Fibroblast of upper back skin (primary cell): ENCODE results near the gene TSC2.
"Not testable (repeated sequence)": the region's sequence is repeated elsewhere in the genome, so short reads cannot be mapped to it uniquely, and the experiment has no call there.

ENCODE experiments used
- DNase-seq: peaks from one replicate; pipeline ENCODE4 v3.0.0-alpha.2; 2013

TSC2 gene

DNA sequence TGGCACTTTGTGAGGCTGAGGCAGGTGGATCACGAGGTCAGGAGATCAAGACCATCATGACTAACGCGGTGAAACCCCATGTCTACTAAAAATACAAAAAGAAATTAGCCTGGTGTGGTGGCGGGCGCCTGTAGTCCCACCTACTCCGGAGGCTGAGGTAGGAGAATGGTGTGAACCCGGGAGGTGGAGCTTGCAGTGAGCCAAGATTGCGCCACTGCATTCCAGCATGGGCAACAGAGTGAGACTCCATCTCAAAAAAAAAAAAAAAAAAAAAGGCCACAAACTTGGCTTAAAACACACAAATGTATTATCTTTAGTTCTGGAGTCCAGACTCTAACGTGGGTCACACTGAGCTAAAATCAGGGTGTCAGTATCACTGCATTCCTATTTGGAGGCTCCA is 36.1 kb upstream of the TSC2 start:
- not testable (repeated sequence) for DNase-seq

DNA sequence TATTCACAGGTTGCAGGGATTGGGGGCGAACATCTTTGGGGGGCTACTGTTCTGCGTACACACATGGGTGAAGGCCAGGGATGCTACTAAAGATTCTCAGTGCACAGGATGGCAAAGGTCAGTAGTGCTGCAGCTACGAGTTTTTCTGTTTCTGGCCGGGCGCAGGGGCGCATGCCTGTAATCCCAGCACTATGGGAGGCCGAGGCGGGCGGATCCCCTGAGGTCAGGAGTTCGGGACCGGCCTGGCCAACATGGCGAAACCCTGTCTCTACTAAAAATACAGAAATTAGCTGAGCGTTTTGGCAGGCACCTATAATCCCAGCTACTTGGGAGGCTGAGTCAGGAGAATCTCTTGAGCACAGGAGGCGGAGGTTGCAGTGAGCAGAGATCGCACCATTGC is 34.3 kb upstream of the TSC2 start:
- no peak for DNase-seq

DNA sequence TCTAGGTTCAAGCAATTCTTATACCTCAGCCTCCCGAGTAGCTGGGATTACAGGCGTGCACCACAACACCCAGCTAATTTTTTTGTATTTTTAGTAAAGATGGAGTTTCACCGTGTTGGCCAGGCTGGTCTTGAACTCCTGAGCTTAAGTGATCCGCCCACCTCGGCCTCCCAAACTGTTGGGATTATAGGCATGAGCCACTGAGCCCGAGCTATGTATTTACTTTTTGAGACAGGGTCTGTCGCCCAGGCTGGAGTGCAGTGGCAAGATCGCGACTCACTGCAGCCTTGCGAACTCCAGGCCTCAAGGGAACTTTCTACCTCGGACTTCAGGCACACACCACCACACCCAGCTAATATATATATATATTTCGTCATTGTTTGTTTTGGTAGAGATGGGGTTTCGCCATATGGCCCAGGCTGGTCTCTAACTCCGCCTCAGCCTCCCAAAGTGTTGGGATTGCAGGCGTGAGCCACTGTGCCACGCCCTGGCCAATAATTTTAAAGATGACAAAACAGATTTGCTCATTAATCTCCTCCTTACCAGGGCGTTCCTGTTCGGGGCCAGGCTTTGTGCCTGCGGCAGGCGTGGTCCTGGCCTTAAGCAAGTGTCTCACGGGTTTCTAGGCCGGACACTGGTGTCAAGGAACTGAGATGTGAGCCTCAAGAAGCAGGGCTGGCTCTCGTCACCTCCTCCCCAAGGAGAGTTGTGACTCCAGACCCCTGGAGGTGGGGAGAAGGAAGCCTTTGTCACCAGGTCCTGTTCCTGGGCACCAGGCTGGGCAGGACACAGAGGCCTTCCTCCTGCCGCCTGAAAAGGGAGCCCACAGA is 32.5 kb upstream of the TSC2 start:
- no peak for DNase-seq

DNA sequence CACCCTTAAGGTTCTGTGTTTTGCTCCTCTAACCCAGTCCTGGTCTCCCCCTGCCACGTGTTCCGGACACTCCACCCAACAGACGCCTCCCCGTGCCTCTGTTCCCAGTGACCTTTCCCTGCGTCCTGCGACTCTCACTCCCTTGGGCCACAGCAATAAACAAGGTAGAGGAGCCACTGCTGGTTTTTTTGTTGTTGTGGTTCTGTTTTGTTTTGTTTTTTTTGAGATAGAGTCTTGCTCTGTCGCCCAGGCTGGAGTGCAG is 31.9 kb upstream of the TSC2 start:
- DNase-seq: no peak

DNA sequence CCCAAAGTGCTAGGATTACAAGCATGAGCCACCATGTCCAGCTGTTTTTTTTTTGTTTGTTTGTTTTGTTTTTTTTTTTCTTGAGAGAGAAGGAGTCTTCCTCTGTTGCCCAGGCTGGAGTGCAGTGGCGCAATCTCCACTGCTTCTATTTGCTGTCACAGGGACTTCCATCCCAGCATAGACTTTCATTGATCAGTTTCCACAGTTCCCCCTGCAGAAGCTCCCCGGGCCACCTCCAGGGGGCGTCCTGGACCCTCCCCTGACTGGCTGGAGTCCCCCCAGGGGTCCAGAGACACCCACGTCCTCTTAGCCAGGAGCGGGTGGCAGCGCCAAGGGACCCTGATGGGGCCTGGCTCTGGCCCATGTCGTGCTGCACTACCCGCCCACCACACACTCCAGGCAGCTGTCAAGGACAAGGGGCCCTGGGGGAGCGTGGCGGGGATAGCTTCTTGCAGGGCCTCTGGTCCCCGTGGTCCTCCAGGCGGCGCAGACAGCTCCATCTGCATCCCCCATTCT is 31.3 kb upstream of the TSC2 start:
- no peak for DNase-seq

DNA sequence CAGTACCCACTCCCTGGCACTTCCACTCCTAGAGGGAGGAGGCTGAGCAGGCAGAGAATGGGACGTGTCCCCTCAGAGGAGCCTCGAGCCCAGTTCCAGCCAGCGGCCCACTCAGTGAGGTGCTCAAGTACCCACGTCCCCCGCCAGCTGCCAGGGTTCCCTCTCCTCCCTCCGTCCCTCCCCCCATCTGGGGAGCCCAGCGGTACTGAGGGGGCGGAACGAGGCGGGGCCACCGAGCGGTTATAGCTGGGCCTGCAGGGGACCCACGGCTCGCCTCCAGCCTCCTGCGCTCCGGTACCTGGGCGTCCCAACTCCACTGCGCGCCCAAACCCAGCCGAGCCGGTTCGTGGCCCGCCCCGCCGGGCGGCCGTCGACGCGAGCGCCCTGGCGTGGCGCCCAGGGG is 28.3 kb upstream of the TSC2 start, which contains the start of gene NPW:
NPW (plus strand) TSS at position 268 of the 403 bp plus-strand sequence.
- DNase-seq: no peak

DNA sequence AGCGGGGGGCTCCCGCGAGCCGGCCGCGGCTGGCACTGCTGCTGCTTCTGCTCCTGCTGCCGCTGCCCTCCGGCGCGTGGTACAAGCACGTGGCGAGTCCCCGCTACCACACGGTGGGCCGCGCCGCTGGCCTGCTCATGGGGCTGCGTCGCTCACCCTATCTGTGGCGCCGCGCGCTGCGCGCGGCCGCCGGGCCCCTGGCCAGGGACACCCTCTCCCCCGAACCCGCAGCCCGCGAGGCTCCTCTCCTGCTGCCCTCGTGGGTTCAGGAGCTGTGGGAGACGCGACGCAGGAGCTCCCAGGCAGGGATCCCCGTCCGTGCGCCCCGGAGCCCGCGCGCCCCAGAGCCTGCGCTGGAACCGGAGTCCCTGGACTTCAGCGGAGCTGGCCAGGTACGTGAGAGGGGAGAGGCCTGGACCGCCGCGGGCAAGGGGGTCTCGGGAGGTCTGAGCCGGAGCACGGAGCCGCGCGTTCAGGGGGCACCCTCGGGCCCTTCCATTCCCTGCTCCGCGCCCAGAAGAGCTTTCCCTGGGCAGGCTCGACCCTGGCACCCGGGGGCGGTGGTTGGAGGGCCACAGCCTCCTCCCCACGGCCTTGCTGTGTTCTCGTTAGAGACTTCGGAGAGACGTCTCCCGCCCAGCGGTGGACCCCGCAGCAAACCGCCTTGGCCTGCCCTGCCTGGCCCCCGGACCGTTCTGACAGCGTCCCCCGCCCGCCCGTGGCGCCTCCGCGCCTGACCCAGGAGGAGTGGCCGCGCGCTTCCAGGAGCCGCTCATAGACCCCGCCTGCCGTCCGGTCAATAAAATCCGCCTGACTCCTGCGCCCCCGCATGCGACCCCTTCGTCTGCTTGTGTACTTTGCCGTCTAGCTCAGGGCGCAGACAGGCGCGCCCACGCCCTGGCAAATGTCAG is 27.6 kb upstream of the TSC2 start:
- DNase-seq: no peak

DNA sequence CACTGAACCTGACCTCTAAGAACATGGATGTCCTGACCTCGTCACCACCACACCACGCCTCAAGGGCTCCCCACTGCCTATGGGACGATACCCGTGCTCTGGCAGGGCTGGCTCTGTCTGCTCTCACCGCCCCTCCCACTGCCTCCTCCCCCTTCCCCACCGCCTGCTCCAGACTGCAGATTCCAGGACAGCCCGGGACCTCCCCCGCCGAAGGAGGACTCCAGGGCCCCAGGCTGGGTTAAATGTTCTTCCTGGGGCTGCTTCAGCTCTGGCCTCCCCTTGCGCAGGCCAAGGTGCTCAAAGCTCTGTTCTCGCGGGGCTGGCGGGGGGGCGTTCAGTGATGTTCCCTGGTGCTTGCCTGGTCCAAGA is 25.1 kb upstream of the TSC2 start:
- DNase-seq: peak; percentile 49

DNA sequence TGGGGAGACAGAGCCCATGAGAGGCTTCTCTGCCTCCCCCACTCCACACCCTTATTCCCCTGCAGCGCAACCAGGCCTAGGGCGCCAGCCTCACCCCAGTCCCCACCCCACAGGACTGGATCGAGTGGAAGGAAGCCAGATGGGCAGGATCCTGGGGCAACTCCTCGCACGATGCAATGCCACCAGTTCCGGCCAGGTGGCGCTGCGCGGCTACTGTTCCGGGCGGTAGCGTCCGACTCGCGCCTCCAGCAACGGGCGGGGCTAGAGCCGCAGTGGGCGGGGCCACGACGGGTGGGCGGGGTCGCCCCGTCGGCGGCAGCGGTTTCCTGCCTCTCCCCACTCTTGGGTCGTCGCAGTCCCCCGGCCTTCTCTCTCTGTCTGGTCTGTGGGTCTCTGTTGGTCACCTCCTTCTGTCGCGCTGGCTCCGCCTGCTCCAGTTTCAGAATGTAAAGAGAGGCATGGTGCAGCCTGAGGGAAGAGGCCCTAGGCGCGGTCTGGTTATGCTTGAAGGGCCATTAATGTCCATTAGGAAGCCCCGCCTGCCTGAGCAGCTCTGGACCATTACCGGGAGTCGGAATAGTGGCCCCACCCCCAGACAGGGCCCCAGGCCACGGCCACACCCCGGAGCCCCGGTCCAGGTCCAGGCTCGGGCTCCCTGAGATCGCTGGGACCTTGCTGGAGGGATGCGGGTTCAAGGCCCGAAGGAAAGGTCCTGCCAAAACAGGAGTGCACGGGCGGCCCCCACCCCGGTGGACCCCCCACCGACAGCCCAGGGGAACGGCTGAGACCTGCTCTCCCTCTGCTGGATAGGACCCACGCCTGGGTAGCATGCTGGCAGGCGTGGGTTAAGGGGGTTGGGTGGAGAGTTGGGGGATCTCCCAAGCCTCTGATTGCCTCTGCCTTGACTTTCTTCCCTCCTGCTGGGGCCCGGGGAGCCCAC is 24.4 kb upstream of the TSC2 start:
- DNase-seq: peak; percentile 82

DNA sequence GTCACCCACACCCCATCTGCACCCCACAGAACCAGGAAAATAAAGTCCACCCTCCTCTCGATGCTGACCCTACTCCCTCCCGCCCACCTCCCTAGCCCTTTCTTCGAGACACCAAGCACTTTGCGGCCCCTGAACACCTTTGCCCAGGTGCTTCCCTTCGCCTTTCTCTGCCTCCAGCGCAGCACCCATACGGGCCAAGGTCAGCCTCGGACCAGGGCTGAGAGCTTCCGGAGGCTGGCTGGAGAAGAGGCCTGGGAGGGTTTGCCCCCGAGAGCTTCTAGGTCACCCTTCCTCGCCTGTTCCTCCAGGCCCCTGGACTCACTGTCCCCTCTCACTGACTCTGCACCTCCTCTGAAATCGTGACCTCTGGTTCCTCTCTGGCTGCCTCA is 23.8 kb upstream of the TSC2 start:
- DNase-seq: no peak

DNA sequence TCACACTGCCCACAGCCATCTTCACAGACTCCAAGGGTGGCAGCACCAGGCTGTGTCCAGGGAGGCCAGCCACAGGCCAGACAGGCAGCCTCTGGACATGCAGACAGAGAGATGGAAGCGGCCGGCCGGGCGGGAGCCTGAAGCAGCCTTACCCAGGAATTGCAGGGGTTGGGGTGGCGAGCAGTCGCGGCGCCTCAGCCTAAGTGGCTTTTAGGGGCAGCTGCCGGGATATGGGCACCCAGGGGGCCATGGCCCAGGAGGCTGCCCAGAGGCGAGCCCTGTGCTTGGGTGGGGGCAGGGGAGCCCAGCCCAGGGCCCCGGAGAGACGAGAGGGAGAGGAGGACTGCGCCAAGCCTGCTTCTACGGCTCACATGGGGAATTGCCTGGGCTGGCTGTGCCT is 22.5 kb upstream of the TSC2 start:
- no peak for DNase-seq

DNA sequence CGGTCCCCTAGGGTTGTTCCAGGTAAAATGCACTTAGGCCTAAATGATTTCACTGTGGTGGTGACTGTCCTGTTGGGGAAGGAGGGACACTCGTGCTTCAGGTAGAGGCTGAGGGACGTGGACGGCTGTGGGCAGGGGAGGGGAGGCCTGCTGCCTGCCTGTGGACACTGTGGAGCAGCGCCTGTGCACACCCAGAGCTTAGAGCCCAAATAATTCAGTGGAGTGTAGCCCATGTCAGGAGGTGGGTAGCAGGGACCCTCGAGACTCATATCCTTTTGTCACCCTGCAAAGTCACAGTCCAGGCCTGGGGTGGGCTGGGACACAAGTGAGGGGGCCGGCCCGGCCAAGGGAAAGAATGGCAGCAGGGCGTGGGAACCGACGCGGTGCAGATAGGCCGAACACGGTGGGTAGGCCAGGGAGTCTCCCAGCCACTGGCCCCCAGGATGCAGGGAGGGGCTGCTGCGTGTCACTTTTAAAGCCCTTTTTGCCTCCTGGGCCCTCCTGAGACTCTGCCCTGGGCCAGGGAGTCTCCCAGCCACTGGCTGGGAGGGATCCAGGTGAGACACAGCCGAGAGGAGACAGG is 21.8 kb upstream of the TSC2 start:
- no peak for DNase-seq

DNA sequence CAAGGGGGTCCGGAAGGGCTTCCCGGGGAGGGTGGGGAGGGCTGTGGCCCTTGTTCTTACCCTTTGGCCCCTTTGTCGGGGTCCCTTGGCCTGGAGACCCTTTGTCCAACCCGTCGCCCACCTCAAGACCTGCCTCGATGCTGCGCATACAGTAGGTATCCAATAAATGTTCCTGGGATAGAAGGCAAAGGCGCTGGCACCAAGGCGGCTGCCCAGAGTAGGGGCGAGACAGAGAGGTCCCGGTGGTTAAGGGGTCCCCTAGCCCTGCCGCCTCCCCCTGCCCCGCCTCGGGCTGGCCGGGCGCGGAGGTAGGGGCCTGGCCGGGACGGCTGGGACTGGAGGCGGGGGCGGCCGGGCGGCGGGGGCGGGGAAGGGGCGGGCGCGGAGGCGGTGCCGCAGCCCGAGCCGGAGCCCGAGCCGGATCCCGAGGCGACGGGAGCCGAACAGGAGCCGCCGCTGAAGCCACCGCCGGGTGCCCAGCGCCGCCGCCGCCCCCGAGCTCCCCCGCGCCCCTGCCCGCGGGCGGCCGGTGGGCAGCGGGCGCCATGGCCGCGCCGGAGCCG is 21.2 kb upstream of the TSC2 start, which contains the start of gene NHERF2:
NHERF2 (plus strand) TSS at position 442 of the 563 bp plus-strand sequence; CDS start at position 546, 104 bp downstream.
- DNase-seq: no peak

DNA sequence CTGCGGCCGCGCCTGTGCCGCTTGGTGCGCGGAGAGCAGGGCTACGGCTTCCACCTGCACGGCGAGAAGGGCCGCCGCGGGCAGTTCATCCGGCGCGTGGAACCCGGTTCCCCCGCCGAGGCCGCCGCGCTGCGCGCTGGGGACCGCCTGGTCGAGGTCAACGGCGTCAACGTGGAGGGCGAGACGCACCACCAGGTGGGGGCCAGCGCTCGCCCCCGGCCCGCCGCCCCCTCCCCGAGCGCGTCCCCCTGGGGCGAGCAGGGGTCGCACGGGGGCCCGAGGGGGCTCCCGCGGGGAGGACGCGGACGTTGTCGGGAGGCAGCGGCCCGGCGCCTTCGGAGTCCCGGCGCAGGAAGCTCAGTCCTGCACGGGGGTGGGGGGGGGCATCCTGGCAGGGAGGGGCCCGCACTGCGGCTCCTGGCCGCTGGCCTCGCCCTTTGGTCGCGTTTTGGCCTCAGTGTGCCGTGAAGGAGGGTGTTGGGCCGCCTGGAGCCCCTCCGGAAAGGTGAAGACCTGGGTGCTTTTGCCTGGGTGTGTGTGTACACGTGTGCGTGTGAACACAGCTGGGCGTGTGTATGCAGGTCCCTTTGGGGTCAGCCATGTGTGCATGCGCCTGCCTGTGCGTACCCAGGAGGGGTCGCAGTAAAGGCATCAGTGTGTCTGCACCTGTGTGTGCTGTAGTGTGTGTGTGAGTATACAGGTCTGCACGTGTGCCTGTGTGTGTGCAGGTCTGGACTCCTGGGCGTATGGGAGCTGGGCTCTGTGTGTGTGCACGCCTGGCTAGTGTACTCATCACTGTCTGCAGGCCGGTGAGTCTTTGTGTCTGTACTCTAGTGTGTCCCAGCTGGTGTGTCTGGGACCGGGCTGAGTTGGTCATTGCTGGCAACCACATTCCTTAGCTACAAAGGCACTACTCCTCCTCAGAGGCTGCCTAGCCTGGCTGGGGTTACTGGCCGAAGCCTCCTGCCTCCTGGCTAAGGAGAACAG is 20.5 kb upstream of the TSC2 start:
- DNase-seq: peak; percentile 45

DNA sequence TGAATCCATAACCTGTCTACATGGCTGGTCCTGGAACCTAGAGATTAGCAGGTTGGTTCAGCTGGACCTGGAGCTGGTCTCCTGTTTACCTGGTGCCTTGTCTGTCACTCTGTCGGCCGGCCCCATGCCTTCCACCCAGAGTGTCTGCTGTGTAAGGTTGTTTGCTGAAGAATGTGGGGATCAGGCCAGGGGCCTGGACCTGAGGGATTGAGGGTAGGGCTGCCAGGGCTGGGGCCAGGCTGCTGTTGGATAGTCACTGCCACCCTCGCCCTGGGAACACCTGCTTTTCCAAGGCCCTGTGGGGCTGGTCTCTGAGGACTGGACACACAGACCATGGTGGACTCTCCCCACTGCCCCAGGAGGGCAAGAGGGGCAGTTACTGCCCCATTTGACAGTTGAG is 19.6 kb upstream of the TSC2 start:
- DNase-seq: no peak

DNA sequence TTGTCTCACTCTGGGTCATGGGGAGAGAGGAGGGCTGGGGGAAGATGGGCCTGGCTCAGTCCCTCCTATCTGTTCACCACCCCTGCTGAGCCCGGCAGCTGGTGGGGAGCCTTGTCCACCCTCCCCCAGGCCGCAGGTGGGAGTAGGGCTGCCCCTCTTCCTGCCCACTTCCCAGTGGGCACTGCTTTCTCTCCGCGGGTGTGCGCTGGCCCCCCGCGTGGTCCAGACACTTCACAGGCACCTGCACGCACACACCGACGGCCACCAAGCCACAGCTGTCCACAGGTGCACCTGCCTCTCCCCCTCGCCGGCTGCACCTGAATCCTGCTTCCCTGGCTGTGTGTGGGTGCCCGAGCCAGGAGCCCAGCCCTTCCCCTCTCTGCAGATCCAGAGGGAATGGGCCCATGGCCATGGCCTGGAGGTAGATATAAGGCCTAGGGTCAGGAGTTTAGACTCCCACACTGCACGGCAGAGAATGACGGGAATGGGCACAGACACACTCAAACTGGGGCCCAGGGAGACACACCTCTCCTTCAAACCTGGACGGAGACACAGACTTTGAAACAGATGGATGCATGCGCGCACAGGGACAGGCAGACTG is 19.1 kb upstream of the TSC2 start:
- DNase-seq: no peak

DNA sequence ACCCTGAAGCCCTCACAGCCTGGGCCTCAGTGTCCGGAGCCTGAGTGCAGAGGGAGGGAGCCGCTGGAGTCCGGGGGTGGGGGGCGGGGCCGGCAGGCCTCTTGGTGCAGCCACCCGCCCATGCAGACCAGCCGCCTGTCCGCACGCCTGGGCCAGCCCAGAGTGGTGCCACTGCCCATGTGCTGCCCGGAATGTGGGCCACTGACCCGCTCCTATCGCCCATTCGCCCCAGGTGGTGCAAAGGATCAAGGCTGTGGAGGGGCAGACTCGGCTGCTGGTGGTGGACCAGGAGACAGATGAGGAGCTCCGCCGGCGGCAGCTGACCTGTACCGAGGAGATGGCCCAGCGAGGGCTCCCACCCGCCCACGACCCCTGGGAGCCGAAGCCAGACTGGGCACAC is 18.4 kb upstream of the TSC2 start:
- no peak for DNase-seq

DNA sequence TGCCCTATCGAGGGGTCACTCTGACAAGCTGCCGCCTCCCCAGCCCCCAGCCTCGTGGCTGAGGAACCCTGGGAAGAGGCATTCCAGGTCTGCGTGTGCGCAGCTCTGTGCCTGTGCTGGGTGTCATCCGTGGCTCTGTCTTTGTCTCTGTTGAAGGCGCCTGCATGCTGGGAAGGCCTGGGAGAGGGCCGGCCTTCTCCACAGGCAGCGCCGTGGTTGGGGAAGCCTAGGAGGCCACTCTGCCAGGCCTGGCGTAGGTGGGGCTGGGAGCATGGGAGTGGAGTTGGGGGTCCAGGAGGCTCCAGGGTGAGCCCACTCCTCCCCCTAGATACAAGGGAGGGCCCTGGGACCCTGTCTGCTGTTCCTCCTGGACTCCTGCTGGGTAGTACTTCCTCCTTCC is 17.7 kb upstream of the TSC2 start:
- no peak for DNase-seq

DNA sequence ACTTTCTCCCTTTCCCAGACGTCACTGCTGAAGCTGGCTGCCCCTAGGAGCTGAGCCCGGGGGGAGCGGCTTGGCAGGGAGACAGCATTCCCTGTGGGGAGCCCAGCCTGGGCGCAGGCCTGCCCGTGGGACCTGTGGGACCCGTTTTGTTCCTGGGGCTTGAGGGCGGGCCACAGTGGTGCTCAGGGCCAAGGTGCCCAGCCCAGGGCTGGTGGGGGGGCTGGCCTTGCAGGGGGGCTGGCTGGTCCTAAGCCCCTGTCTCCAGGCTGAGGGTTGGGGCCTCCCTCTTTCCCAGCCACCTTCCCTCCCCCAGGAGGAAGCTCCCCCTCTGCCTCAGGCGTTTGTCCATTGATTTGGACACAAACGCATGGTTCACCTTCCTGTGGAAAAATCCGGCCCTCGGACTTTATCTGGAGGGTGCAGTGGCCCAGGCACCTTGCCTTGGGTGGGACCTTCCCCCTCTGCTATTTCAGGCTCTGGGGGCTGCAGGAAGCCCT is 16.7 kb upstream of the TSC2 start:
- DNase-seq: no peak
